ENCODE data around the gene IL13.

Gene IL13

GRCh38 chr5:132662925-132663770, 5.2 kb downstream of the IL13 start:
- H3K9me3 ChIP-seq (ENCODE audit: control insufficient read depth, low read length) = no peaks in the 10 kb centered on the region
- H3K9ac ChIP-seq = no peak overlapping the region
- TF ChIP-seq CTCF (IDR thresholded peaks at IDR 0.05) = no peak
- H3K27ac ChIP-seq = no peak overlapping the region
- H3K4me3 ChIP-seq (ENCODE audit: low read depth, low read length) = no peak overlapping the region
- no peaks in the 10 kb centered on the region for H3K27me3 ChIP-seq (ENCODE audit: control insufficient read depth, insufficient read depth, low read length)
- H3K4me2 ChIP-seq (ENCODE audit: low read length) = no peak overlapping the region
- no peaks in the 10 kb centered on the region for H3K36me3 ChIP-seq (ENCODE audit: control insufficient read depth, insufficient read depth, low read length)
- H3K79me2 ChIP-seq = no peaks in the 10 kb centered on the region
- H3K4me1 ChIP-seq = no peaks in the 10 kb centered on the region
- no peak overlapping the region for H2AFZ ChIP-seq

DNA sequence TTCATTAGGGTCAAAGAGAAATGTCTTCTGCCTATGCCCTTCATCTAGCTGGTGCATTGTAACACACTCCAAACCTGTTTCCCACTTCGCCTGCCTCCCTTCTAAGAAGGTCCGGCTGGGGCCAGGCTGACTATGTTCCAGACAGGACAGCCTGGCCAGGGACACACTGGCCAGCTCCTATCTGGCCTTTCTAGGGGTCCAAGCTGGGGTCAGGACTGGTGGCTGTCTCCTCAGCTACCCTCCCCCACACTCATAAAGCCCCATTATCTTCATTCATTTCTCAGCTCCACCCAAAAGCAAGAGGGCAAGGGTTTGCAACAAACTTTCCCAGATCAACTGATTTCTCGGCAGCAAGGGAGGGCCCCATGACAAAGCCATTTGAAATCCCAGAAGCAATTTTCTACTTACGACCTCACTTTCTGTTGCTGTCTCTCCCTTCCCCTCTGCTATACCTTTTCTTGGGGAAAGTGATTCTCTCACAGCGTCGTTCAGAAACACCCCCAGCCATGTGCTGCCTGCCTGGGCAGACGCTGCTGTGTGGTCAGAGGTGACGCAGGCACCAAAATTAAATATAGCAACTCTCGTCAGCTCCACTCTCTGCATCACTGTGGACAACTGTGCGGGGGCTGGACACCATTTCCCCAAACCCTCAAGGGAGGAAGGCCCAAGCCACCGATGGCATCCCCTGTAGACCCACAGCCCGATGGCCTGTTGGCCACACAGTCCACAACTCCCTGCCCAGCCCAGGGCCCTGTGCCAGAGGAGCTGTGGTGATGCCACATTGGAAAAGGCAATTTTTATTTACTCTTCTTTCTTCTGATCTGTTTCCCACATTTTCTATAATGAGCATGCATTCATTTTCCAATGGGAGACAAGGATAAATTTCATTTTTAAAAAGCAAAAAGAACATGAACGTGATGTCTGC, 6.1 kb downstream of the IL13 start:
- no peaks in the 10 kb centered on the region for H3K4me1 ChIP-seq
- no peak overlapping the region for H3K9ac ChIP-seq
- H3K79me2 ChIP-seq = no peaks in the 10 kb centered on the region
- H3K36me3 ChIP-seq (ENCODE audit: control insufficient read depth, insufficient read depth, low read length) = no peaks in the 10 kb centered on the region
- H3K27me3 ChIP-seq (ENCODE audit: control insufficient read depth, insufficient read depth, low read length) = no peaks in the 10 kb centered on the region
- H3K9me3 ChIP-seq (ENCODE audit: control insufficient read depth, low read length) = no peaks in the 10 kb centered on the region
- H3K4me3 ChIP-seq (ENCODE audit: low read depth, low read length) = no peak overlapping the region
- H3K27ac ChIP-seq = no peak overlapping the region
- H3K4me2 ChIP-seq (ENCODE audit: low read length) = no peak overlapping the region
- TF ChIP-seq CTCF (IDR thresholded peaks at IDR 0.05) = no peak
- no peak overlapping the region for H2AFZ ChIP-seq

GRCh38 chr5:132664696-132665209, 6.8 kb downstream of the IL13 start:
- H3K4me2 ChIP-seq (ENCODE audit: low read length) = no peak overlapping the region
- H3K27ac ChIP-seq = no peak overlapping the region
- no peak overlapping the region for H3K9ac ChIP-seq

DNA sequence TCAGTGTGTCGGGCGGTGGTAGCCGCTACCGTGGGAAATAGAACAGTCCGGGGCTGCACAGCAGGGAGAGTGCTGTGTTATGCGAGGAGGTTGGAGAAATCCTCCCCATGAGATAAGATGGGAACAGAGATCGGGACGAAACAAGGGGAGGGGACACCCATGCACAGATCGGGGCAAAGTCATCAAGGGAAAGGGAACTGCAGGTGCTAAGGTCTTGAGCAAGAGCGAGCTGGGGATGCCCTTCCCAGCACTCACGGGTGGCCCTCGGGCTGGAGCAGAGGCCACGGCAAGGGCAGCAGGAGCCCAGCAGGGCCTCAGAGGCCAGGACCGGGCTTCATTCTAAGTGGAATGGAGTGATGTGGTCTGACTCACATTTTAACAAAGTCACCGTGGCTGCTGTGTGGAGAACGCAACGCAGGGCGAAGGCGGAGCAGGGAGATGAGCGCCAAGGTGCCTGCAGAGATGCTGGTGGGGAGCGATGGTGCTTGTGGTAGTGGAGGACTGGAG, 7.7 kb downstream of the IL13 start:
- Histone ChIP-seq H3K9ac (no peak overlapping the region), H2AFZ (no peak overlapping the region), H3K27ac (no peak overlapping the region), H3K9me3 (ENCODE audit: control insufficient read depth, low read length) (no peaks in the 10 kb centered on the region), H3K79me2 (no peaks in the 10 kb centered on the region), H3K4me1 (no peaks in the 10 kb centered on the region), H3K4me2 (ENCODE audit: low read length) (no peak overlapping the region), H3K27me3 (ENCODE audit: control insufficient read depth, insufficient read depth, low read length) (no peaks in the 10 kb centered on the region), H3K4me3 (ENCODE audit: low read depth, low read length) (no peak overlapping the region), H3K36me3 (ENCODE audit: control insufficient read depth, insufficient read depth, low read length) (no peaks in the 10 kb centered on the region)
- no peak for TF ChIP-seq CTCF (IDR thresholded peaks at IDR 0.05)

More at GRCh38 chr5:132664696-132665209, 6.8 kb downstream of the IL13 start:
- no peak for TF ChIP-seq CTCF (IDR thresholded peaks at IDR 0.05)
- no peak overlapping the region for H2AFZ ChIP-seq
- no peaks in the 10 kb centered on the region for H3K36me3 ChIP-seq (ENCODE audit: control insufficient read depth, insufficient read depth, low read length)
- H3K27me3 ChIP-seq (ENCODE audit: control insufficient read depth, insufficient read depth, low read length) = no peaks in the 10 kb centered on the region
- no peaks in the 10 kb centered on the region for H3K79me2 ChIP-seq
- H3K4me3 ChIP-seq (ENCODE audit: low read depth, low read length) = no peak overlapping the region
- no peaks in the 10 kb centered on the region for H3K9me3 ChIP-seq (ENCODE audit: control insufficient read depth, low read length)
- H3K4me1 ChIP-seq = no peaks in the 10 kb centered on the region

Data from parathyroid adenoma (tissue), 2 donors.